NCI-H82 (cell line): Measurements from ENCODE around the gene PPP1R7.

Experiments
- DNase-seq: peaks from one replicate; lab custom pipeline; 2025; lab: John Stamatoyannopoulos, UW

PPP1R7 gene

DNA sequence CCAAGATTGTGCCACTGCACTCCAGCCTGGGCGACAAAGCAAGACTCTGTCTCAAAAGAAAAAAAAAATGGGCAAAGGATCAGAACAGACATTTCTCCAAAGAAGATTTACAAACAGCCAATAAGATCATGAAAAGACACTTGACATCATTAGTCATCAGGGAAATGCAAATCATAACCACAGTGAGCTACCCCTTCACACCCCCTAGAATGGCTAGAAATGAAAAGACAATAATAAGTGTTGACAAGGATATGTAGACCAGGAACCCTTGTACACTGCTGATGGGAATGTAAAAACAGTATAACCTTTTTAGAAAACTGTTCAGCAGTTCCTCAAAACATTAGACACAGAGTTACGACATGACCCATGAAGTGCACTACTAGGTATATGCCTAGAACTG, 29.8 kb upstream of the PPP1R7 start:
- DNase-seq: no peak

DNA sequence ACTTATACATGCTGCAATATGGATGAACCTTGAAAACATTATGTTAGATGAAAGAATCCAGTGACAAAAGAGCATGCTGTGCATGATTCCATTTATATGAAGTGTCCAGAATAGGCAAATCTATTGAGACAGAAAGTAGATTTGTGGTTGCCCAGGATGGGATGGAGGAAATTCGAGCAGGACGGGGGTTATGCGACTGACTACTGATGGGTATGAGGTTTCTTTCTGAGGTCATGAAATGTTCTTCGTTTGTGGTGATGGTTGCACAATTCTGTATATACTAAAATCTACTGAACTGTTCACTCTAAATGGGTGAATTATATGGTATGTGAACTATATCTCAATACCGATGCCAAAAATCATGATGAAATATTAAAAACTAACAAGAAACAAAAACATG, 29.3 kb upstream of the PPP1R7 start:
- no peak for DNase-seq

DNA sequence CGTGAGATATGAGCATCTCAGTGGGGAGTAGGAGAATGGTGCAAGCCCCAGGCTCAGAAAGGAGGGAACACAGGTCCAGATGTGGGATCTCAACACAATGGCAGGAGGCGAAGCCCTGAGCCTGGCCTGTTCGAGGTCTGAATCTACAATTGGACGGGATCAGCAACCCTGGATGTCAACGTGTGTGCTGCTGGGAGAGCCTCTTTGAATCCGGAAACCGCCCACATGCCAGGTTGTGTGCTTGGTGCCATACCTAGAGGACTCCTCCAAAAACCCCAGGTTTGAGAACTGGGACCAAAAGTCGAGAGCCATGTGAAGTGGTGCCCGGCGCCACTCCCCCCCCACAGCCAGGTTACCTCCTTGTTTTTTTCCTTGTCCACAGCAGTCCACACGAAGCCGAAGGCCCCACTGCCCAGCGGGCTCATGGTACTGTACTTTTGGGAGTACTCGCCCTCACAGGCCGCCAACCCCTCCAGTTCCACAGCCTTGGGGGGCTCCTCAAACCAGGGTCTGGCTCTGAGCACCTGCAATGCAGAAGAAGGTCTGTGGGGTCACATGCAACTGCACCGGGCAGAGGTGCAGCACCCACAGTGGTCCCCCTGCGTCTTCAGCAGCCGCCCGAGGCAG, 27.8 kb upstream of the PPP1R7 start:
- no peak for DNase-seq

DNA sequence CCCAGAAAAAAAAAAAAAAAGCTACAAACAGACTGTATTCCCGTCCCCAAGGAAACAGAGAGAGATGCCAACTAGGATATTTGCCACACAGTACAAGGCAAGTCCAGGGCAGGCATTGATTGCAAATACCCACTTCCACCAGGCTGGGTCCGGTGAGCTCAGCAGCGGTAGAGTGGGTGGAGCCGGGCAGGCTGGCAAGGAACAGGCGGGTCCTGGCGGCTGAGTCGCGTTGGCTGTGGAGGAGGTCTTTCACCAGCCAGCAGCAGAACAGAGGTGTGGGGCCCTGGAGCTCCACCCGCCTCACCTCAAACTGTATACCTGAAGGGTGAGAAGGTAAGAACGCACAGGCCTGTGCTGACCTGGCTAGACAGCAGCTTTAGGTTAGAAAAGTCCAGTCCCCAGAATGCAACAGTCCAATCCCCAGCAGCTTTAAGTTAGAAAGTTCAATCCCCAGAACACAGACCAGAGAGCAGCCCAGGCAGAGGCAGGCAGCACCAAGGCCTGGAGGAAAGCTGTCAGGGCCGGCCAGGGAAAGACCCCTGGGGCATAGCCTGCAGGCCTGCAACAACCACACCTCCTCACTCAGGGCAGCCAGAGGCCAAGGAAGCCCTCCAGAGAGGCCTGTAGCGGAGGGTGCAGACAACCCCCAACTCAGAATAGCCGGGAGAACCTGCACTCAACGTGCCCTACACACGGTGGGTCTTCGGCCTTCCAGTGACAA, 26.3 kb upstream of the PPP1R7 start:
- no peak for DNase-seq

DNA sequence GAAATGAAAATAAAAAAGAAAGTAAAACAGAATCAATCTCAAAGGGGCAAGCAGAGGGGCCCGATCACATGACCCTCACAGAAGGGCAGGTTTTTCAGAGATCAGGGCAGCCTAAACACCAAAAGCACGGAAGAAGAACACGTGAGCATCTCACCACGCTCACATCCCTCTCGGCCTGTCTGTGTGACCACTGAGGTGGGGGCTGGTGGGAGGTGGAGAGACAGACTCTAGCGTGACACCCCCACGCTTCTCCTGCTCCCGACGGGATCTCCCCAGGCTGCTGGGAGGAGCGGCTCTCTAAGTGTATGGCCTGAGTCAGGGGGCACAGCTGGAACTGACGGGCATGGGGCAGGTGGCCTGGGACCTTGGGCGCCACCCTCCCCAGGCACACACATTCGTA, 24.6 kb upstream of the PPP1R7 start:
- no peak for DNase-seq

DNA sequence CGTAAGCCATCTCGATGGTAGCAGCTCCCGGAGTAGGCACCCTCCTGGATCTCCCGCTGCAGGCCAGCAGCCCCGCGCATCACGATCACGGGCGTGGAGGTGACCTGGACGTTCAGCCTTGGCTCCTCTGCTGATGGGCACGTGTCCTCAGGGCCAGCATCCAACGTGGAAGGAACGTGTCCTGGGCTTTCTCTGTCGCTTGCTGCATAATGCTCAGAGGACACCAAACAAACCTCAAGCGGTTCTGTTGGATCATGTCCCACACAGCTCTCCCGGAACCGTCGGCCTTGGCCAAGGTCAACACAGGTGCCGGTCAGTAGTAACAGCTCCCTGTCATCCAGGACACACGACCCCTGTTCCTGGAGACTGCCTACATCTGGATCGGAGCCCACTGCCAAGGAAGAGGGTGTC, 24.1 kb upstream of the PPP1R7 start:
- DNase-seq: no peak

DNA sequence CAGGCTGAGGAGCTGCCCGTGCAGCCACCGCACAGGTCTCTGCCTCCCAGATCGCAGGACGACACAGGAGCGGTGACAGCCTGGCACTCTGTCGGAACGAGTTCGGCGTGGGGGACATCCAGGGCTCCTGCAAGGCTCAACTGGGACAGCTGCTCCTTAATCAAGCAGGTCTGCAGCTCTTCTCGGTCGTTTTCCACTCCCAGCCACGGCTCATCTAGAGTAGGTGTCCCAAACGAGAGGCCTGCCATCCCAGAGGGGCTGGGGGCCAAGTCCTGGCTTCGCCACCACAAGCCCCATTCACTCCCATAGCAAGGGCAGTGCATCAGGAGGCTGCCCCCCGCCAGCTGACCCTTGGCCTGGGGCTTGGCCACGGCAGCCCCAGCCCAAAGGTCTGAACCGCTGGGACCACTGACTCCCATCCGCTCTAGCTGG, 23.5 kb upstream of the PPP1R7 start:
- no peak for DNase-seq

DNA sequence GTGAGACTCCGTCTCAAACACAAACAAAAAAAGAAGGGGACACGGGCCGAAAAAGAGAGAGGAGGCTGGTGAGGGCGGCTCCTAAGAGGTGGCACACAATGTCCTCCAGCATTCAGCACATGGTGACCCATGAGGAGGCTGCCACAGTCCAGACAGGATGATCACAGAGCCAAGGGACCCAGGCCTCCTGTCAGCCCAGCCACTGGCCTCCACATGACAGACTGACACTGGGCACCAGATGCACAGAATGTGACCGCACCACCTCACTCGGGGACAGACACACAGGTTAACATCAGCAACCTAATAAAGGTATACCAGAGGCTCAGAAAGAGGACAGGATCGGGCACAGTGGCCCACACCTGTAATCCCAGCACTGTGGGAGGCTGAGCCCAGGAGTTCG, 22.0 kb upstream of the PPP1R7 start:
- no peak for DNase-seq

DNA sequence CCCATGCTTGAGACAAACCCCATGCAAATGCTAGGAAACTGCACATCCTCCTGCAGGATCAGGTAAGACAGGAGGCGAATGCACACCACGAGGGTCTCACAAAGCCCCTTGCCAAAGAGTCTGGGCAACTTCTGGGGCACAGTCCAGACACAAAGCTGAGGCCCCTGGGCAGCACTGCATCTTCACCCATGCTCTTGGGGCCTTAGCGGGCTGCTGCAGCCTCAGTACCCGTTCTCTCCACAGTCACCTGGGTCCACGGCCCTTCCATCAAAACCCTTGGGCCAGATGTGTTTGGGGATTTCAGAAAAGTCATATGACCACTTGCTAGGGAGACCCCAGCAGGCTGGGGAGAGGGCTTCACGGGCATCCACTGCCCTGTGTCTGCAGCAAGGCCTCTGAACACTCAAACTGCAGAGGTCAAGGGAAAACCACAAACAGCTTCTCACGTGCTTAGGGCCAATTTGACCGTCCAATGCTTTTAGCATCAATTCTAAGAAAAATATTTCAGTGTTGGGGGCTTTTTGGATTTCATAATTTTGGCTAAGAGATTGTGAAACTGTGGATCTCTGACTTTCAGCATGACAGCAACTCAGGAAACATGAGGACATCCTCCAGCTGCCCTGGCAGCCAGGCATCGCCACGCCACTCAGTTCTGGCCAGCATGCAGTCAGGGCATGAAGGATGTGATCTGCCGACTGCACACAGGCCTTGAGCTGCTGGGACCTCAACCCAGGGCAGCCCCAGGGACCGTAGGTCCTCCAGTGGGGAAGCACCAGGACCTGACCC, 21.0 kb upstream of the PPP1R7 start:
- no peak for DNase-seq

DNA sequence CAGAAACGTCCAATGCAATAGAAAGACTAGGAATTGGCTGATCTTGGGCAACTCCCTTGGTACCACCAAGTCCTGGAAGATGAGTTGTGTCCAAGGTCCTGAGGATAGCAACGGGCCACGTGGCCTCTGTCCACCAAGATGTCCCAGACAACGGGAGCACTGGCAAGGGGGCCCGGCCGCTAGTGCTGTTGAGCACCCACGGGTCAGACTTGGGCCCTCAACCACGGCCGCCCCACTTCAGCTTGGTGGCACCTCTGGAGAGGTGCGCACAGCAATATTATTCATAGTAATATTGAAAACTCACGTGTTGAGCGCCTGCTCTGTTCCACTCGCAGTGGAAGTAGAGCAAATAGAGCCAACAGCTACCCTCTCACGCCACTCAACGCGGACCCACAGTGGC, 20.0 kb upstream of the PPP1R7 start:
- DNase-seq: no peak

DNA sequence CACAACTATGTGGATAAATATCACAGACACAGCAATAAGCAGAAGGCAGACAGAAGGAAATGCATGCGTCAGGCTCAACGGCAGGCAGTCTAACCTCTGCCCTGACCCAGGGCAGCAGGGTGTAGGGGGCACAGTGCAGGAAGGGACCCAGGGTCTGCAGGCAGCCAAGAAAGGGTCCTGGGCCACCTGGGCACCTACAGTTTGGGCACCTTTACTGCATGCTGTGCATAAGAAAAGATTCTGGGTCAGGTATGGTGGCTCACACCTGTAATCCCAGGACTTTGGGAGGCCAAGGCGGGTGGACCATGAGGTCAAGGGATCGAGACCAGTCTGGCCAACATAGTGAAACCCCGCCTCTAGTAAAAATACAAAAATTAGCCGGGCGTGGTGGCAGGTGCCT, 18.7 kb upstream of the PPP1R7 start:
- DNase-seq: no peak

DNA sequence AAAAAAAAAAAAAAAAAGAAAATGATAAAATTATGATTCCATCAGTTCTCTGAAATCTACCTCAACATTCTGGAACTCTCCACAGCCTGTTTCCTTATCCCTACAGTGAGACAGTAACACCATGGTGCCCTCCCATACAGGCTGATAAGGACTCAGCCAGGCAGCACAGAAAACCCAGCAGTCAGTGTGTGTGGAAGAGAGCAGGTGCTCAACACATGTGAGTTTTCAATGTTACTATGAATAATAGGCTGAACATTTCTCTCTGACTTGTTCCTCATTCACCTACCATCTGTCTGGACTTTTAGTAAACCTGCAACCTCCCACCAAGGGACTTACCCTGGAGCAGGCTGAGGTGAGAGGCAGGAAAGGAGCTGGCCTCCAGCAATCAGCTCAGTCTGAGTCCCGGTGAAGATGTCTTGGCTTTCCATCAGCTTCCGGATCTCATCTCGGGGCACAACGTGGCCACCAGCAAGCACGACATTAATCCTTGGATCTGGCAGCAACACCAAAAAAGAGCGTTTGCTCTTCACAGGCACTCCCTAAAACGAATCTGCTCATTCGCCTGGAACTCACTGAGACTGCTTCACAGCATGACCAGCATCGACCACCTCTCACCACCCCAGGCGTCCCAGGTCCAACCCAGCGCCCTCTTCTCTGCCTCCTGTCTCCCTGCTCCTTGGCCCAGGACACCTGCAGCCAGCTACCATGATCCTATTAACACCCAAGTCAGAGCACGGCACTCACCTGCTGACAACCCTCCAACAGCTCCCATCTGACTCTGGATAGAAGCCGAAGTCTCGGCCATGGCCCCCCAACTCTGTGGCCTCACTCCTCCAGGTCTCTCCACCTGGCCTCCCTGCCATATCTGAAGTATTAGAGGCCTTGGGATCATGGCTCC, 17.5 kb upstream of the PPP1R7 start:
- no peak for DNase-seq

DNA sequence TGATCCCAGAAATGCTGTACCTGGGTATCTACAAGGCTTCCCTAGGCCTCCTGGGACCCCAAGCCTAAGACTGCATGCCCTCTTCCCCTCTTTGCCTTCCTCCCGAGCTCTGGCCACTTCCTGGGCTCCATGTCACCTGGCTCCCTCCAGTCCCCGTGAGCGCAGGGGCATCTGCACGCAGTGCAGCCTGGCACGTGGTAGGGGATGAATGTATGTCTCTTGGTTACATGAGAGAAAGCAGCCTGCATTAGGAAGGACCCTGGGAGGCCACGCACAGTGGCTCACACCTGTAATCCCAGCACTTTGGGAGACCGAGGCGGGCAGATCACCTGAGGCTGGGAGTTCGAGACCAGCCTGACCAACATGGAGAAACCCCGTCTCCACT, 16.8 kb upstream of the PPP1R7 start:
- no peak for DNase-seq

DNA sequence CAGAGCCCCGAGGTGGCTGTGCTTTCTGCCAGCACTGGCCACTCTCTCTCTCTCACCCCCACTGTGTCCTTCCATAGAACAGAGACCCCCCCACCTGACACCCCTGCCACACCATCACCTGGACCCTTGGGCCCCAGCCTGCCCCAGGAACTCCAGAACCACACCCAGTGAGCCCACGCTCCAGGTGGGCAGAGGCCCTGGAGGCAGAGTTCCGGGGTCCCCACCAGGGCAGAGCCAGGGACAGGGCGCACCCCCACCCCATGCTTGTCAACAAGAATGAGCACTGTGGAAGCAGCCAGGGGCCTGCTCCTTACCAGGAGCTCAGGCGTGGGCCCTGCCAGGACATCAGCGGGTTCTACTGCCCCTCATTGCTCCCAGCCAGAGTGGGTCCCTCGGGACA, 15.6 kb upstream of the PPP1R7 start:
- DNase-seq: no peak

DNA sequence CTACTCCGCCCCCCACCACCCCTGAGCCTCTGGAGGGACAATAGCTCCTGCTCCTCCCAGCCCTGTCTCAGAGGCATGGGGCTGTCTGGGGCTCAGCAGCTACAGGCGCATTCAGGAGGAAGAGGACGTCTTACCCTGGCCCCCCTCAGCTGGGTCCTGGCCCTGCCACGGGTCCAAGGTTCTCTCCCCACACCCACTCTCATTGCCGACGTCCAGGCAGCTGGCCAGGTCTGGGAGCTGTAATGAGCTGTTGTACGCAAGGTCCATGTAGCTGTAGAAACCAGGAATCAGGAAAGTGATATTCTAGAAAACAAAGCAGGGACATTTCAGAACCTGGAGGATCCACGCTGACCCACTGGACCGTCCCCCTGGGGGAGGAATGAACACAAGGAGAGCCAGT, 14.5 kb upstream of the PPP1R7 start:
- DNase-seq: no peak

DNA sequence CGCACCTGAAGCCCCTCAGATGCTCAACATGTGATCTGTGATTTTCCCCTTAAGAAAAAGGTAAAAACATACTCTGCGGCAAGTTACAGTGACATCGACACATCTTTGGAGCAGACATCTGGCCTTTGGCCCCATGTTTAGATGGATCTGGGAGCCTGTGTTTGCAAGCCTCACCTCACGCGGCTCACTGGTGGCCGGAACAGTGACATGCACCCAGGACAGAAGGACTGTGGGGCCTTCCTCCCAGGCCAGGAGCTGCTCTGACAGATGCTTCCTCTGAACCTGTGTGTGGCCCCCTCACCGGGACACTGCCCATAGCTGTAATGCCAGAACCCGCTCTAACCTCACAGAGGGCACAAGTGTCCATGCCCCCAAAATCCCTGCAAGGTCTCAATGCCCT, 14.1 kb upstream of the PPP1R7 start:
- DNase-seq: no peak

DNA sequence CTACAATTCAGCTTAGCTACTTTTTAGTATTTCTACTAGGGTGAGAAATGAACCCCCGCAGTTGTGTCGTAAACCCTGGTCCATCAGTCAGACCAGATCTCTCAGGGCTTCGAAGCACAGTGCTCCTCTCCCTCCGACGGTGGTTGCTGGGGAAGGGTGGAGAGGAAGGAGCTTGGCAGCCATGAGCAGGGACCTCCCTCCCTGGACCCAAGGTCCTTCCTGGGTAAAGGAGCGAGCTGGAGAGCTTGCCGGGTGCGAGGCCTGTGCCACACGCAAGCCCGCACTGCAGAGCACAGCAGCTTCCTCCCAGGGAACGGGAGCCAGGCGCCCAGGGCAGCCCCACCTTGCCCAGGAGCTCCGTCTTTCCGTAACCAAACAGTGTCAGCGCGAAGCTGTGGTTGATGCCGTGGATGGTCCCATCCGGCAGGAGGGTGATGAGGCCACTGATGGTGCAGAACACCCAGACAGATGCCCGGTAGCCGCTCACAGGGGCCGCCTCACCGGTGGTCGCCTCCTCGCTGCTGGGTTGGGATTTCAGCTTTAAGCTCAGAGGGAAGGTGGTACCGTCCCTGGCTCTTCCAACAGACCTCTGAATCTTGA, 13.5 kb upstream of the PPP1R7 start:
- DNase-seq: no peak

DNA sequence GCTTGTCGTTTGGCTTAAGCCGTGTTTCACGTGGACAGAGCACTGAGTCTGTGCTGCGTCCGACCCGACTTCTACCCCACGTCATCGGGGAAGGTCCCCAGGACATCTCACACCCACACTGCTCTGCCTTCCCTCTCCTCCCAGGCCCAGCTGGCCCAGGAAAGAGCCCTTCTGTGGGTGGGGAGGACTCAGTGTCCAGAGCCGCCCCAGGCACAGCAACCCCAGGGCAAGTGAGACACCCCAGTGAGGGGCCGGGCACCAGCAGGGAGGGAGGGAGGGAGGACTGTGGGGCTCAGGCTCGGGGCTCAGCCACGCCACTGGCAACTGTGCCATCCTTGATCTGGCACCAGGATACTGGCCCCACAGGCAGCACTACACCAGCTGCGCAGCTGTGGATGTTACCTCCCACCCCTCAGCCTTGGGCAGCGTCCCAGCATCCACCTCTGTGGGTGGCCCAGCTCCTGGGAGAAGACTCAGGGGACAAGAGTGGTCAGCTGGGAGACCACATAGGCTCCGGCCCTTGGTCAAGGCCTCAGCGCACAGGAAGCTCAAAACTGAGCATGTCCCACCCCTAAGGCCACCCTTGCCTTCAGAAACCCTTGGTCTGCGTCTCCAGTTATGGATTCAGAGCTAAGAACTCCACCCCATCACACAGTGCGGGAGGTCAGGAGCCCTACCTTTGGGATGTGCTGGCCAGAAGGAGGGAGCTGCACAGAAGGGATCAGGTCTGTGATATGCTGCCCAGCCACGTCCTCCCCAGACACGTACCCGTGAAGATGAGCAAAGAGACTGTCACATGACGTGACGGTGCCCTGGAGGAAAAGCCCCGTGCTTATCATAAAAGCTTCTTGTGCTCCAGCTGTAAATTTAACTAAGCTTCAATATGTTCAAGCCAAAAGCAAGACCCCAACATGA, 12.7 kb upstream of the PPP1R7 start:
- no peak for DNase-seq

DNA sequence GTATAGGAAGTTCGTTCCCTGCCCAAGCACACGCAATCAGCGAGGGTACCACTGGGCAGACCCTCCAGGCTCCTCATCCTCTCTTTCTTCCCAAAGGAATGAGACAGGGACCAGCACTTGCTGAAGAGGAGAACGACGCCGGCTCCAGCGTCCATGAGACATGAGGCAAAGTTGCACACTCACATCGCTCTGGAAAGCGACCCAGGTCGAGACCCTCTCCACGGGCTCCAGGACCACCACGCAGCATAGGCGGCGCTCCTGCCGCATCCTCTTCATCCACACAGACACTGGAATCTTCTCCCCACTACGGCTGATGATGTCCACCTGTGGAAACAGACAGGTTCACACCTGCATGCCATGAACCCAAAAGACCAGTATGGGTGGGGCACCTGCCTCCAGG, 11.8 kb upstream of the PPP1R7 start:
- DNase-seq: no peak

DNA sequence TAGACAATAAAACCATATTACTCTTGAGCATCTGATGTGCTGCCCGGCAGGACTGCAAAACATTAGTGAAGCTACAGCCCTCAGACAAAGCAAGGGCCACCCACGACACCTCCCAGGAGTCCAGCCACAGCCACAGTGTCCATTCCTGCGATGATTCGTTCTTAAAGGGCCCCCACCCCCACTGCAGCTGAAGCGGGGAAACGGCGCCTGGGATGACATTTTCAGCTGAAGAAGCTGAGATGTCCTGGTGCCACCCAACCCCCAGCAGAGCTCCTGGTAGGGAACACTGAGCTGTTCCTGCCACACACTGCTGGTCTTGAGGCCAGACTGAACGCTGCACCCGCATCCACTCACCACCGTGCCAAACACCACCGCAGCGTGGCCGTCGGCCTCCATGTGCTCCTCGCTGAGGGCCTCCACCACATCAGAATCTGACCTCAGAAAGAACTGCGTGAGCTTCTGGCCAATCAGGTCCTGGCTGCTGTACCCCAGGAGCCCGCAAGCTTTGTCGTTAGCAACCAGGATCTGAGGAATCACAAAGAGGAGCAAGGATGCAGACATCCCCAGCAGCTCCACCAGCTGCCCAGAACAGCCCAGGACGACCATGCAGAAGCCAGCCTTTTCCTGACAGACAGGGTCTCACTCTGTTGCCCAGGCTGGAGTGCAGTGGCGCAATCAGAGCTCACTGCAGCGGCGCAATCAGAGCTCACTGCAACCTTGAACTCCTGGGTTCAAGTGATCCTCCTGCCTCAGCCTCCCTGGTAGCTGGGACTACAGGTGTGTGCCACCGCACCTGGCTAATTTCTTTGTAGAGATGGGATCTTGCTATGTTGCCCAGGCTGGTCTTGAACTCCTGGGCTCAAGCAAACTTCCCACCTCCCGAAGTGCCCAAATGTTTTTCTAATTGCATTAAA, 10.5 kb upstream of the PPP1R7 start:
- no peak for DNase-seq
